Fibroblast of lung (primary cell): ENCODE data around the gene ZIC1.

Source experiments
- EZH2 ChIP-seq: IDR thresholded peaks from 2 replicates; pipeline ENCODE4 v1.5.1; 2012; ENCODE audit warnings: low read length, control low read depth, mild to moderate bottlenecking; ENCODE audit errors: missing control alignments
- TF ChIP-seq, protein P1 (sequence below), 2 donors: IDR thresholded peaks in 1 of 2; conservative IDR thresholded peaks in 1 of 2; 1 replicate in 1 of 2; 2 replicates in 1 of 2; pipeline ENCODE4 v1.5.1; 2011 to 2012; ENCODE audit warnings: low read length in 2 of 2, control low read depth in 1 of 2, inconsistent platforms in 1 of 2, low read depth in 1 of 2, mild to moderate bottlenecking in 1 of 2

- TF ChIP-seq, protein P1, sequence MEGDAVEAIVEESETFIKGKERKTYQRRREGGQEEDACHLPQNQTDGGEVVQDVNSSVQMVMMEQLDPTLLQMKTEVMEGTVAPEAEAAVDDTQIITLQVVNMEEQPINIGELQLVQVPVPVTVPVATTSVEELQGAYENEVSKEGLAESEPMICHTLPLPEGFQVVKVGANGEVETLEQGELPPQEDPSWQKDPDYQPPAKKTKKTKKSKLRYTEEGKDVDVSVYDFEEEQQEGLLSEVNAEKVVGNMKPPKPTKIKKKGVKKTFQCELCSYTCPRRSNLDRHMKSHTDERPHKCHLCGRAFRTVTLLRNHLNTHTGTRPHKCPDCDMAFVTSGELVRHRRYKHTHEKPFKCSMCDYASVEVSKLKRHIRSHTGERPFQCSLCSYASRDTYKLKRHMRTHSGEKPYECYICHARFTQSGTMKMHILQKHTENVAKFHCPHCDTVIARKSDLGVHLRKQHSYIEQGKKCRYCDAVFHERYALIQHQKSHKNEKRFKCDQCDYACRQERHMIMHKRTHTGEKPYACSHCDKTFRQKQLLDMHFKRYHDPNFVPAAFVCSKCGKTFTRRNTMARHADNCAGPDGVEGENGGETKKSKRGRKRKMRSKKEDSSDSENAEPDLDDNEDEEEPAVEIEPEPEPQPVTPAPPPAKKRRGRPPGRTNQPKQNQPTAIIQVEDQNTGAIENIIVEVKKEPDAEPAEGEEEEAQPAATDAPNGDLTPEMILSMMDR (conservative IDR thresholded peaks at IDR 0.05 in 1 of 2, IDR thresholded peaks at IDR 0.05 in 1 of 2; ENCODE audit: low read depth in 1 of 2, low read length in 2 of 2), result no peak
- TF ChIP-seq EZH2, result no peak
These were observed 53.7 kb downstream of the ZIC1 start for GRCh38 chr3:147462856-147463255.
